Measurements from ENCODE around the gene FAM222B.

FAM222B gene

GRCh38 chr17:28747801-28748750 lies 94.5 kb downstream of the FAM222B start:
- Histone ChIP-seq H3K27me3 (ENCODE audit: low read depth, low read length) (no peaks in the 10 kb centered on the region), H3K27ac (ENCODE audit: low read length) (no peak overlapping the region), H3K4me3 (ENCODE audit: low read depth in 1 of 2, low read length in 2 of 2) (no peak overlapping the region), H3K4me1 (ENCODE audit: control insufficient read depth in 1 of 2, insufficient read depth in 2 of 2, low read length in 2 of 2) (peaks cover 12 to 32% of the 10 kb centered on the region in 2 donors), H3K36me3 (ENCODE audit: control insufficient read depth in 1 of 2, insufficient read depth in 2 of 2, low read length in 2 of 2) (peaks cover 3 to 10% of the 10 kb centered on the region in 2 donors), H3K9me3 (ENCODE audit: control insufficient read depth in 1 of 2, low read length in 2 of 2) (no peaks in the 10 kb centered on the region)

- peaks cover 12 to 34% of the 10 kb centered on the region in 2 donors for H3K4me1 ChIP-seq (ENCODE audit: control insufficient read depth in 1 of 2, insufficient read depth in 2 of 2, low read length in 2 of 2)
Measured at GRCh38 chr17:28747051-28747691, 95.4 kb downstream of the FAM222B start.

GRCh38 chr17:28746611-28747050 lies 96.0 kb downstream of the FAM222B start:
- H3K9me3 ChIP-seq (ENCODE audit: control insufficient read depth in 1 of 2, low read length in 2 of 2): no peaks in the 10 kb centered on the region
- H3K27ac ChIP-seq (ENCODE audit: low read length): peak overlapping the region; percentile 94
- H3K4me1 ChIP-seq (ENCODE audit: control insufficient read depth in 1 of 2, insufficient read depth in 2 of 2, low read length in 2 of 2): peaks cover 12 to 34% of the 10 kb centered on the region in 2 donors
- H3K27me3 ChIP-seq (ENCODE audit: low read depth, low read length): no peaks in the 10 kb centered on the region
- H3K4me3 ChIP-seq (ENCODE audit: low read depth in 1 of 2, low read length in 2 of 2): peak overlapping the region in 1 of 2 donors; percentile 87
- H3K36me3 ChIP-seq (ENCODE audit: control insufficient read depth in 1 of 2, insufficient read depth in 2 of 2, low read length in 2 of 2): peaks cover 3 to 10% of the 10 kb centered on the region in 2 donors

More at GRCh38 chr17:28747051-28747691, 95.4 kb downstream of the FAM222B start:
- Histone ChIP-seq H3K27me3 (ENCODE audit: low read depth, low read length) (no peaks in the 10 kb centered on the region), H3K4me3 (ENCODE audit: low read depth in 1 of 2, low read length in 2 of 2) (peak overlapping the region in 1 of 2 donors; percentile 39), H3K9me3 (ENCODE audit: control insufficient read depth in 1 of 2, low read length in 2 of 2) (no peaks in the 10 kb centered on the region), H3K27ac (ENCODE audit: low read length) (peak overlapping the region; percentile 94), H3K36me3 (ENCODE audit: control insufficient read depth in 1 of 2, insufficient read depth in 2 of 2, low read length in 2 of 2) (peaks cover 3 to 10% of the 10 kb centered on the region in 2 donors)

GRCh38 chr17:28745786-28746411 lies 96.7 kb downstream of the FAM222B start:
- Histone ChIP-seq H3K9me3 (ENCODE audit: control insufficient read depth in 1 of 2, low read length in 2 of 2) (no peaks in the 10 kb centered on the region), H3K27ac (ENCODE audit: low read length) (peak overlapping the region; percentile 94), H3K27me3 (ENCODE audit: low read depth, low read length) (no peaks in the 10 kb centered on the region), H3K4me1 (ENCODE audit: control insufficient read depth in 1 of 2, insufficient read depth in 2 of 2, low read length in 2 of 2) (peaks cover 12 to 34% of the 10 kb centered on the region in 2 donors), H3K4me3 (ENCODE audit: low read depth in 1 of 2, low read length in 2 of 2) (peak overlapping the region; percentile 78 to 87), H3K36me3 (ENCODE audit: control insufficient read depth in 1 of 2, insufficient read depth in 2 of 2, low read length in 2 of 2) (peaks cover 3 to 10% of the 10 kb centered on the region in 2 donors)

- no peaks in the 10 kb centered on the region for H3K27me3 ChIP-seq (ENCODE audit: low read depth, low read length)
- H3K27ac ChIP-seq (ENCODE audit: low read length): peak overlapping the region; percentile 94
- H3K9me3 ChIP-seq (ENCODE audit: control insufficient read depth in 1 of 2, low read length in 2 of 2): no peaks in the 10 kb centered on the region
- H3K4me3 ChIP-seq (ENCODE audit: low read depth in 1 of 2, low read length in 2 of 2): peak overlapping the region; percentile 78 to 87
- H3K4me1 ChIP-seq (ENCODE audit: control insufficient read depth in 1 of 2, insufficient read depth in 2 of 2, low read length in 2 of 2): peaks cover 12 to 32% of the 10 kb centered on the region in 2 donors
- H3K36me3 ChIP-seq (ENCODE audit: control insufficient read depth in 1 of 2, insufficient read depth in 2 of 2, low read length in 2 of 2): peaks cover 3 to 6% of the 10 kb centered on the region in 2 donors
Measured at GRCh38 chr17:28744972-28745785, 97.4 kb downstream of the FAM222B start.

- Histone ChIP-seq H3K4me1 (ENCODE audit: control insufficient read depth in 1 of 2, insufficient read depth in 2 of 2, low read length in 2 of 2) (peaks cover 12 to 28% of the 10 kb centered on the region in 2 donors), H3K4me3 (ENCODE audit: low read depth in 1 of 2, low read length in 2 of 2) (peak overlapping the region; percentile 78 to 87), H3K36me3 (ENCODE audit: control insufficient read depth in 1 of 2, insufficient read depth in 2 of 2, low read length in 2 of 2) (peaks cover 2 to 6% of the 10 kb centered on the region in 2 donors), H3K9me3 (ENCODE audit: control insufficient read depth in 1 of 2, low read length in 2 of 2) (no peaks in the 10 kb centered on the region), H3K27me3 (ENCODE audit: low read depth, low read length) (no peaks in the 10 kb centered on the region), H3K27ac (ENCODE audit: low read length) (peak overlapping the region; percentile 94)
Measured at GRCh38 chr17:28744104-28744971, 98.3 kb downstream of the FAM222B start.

- Histone ChIP-seq H3K4me1 (ENCODE audit: control insufficient read depth in 1 of 2, insufficient read depth in 2 of 2, low read length in 2 of 2) (peaks cover 12 to 28% of the 10 kb centered on the region in 2 donors), H3K27me3 (ENCODE audit: low read depth, low read length) (no peaks in the 10 kb centered on the region), H3K36me3 (ENCODE audit: control insufficient read depth in 1 of 2, insufficient read depth in 2 of 2, low read length in 2 of 2) (peaks cover 0 to 4% of the 10 kb centered on the region in 2 donors), H3K27ac (ENCODE audit: low read length) (peak within 1 kb of the TSS; percentile 94), H3K4me3 (ENCODE audit: low read depth in 1 of 2, low read length in 2 of 2) (peak within 1 kb of the TSS; percentile 78 to 87), H3K9me3 (ENCODE audit: control insufficient read depth in 1 of 2, low read length in 2 of 2) (no peaks in the 10 kb centered on the region)
Measured at GRCh38 chr17:28743243-28744103, 99.1 kb downstream of the FAM222B start, which contains the start of gene TRAF4. Gene TRAF4, plus strand, starts transcription at chr17:28744011. Its CDS starts 102 bp downstream, at chr17:28744113.

GRCh38 chr17:28741358-28742349 lies 100.9 kb downstream of the FAM222B start:
- no peaks in the 10 kb centered on the region for H3K9me3 ChIP-seq (ENCODE audit: control insufficient read depth in 1 of 2, low read length in 2 of 2)
- H3K4me1 ChIP-seq (ENCODE audit: control insufficient read depth in 1 of 2, insufficient read depth in 2 of 2, low read length in 2 of 2): peaks cover 7 to 27% of the 10 kb centered on the region in 2 donors
- no peaks in the 10 kb centered on the region for H3K36me3 ChIP-seq (ENCODE audit: control insufficient read depth in 1 of 2, insufficient read depth in 2 of 2, low read length in 2 of 2)
- H3K27me3 ChIP-seq (ENCODE audit: low read depth, low read length): no peaks in the 10 kb centered on the region
- no peak overlapping the region for H3K4me3 ChIP-seq (ENCODE audit: low read depth in 1 of 2, low read length in 2 of 2)
- H3K27ac ChIP-seq (ENCODE audit: low read length): no peak overlapping the region

Measured in muscle layer of duodenum (tissue), 2 donors.